ENCODE measurements around the gene KCNN1.

Gene KCNN1

DNA sequence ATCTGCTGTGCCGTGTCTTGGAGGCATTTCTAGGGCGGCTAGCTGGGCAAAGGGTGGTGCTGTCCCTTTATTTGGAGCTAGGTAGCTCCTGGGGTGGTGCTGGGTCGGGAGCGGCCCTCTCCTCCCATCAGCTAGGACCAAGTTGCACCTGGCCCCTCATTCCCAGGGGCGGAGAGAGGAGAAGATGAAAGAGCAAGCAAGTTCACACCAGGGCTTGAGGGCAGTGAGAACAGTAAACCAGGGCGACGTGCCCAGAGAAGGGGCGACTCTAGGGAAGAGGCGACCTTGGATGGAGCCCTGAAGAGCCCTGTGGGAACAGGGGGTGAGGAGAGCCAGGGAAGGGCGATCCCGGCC is 17.0 kb upstream of the KCNN1 start:
- TF ChIP-seq SNAI2 (CRISPR knock-in tag; IDR thresholded peaks at IDR 0.05) = no peak
- TF ChIP-seq, protein P1, sequence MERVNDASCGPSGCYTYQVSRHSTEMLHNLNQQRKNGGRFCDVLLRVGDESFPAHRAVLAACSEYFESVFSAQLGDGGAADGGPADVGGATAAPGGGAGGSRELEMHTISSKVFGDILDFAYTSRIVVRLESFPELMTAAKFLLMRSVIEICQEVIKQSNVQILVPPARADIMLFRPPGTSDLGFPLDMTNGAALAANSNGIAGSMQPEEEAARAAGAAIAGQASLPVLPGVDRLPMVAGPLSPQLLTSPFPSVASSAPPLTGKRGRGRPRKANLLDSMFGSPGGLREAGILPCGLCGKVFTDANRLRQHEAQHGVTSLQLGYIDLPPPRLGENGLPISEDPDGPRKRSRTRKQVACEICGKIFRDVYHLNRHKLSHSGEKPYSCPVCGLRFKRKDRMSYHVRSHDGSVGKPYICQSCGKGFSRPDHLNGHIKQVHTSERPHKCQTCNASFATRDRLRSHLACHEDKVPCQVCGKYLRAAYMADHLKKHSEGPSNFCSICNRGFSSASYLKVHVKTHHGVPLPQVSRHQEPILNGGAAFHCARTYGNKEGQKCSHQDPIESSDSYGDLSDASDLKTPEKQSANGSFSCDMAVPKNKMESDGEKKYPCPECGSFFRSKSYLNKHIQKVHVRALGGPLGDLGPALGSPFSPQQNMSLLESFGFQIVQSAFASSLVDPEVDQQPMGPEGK (CRISPR knock-in tag; IDR thresholded peaks at IDR 0.05; ENCODE audit: borderline replicate concordance) = no peak

DNA sequence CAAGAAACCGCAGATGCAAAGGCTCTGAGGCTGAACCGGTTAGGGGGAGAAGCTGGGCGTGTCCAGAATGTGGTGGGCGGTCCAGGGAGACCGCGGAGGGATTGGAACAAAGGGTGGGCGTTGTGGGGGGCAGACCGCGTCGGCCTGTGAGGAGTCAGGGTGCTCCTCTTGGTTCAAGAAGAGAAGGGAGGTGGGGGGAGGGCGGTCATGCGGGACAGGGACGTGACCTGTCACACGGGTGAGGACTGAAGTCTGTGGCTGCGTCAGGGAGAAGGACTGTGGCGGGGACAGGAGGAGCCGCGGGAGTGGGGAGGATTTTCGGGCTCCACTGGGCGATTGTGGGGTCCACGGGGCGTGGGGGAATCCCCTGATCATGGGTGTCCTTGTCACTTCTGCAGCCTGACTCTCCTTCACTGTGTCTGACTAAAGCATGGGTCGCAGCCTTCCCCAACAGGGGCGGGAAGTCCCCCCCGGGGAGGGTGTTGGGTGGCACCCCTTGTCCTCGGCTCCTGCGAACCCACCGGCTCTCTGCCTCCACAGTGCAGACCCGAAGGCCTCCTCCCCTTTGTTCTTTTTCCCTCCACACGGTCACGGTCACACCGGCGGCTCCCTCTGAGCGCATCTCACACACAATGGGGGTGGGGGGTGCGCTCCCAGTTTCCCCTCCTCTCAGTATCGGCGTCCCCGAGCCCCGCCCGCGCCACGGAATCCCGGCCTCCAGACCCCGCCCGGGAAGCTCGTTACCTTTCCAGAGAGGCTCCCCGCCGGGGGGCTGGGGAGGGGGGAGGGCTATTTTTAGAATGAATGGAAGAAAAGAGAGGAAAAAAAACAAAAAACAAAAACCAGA is 16.4 kb upstream of the KCNN1 start:
- no peak for ATAC-seq

More for the DNA sequence above, 17.0 kb upstream of the KCNN1 start:
- ATAC-seq = no peak

DNA sequence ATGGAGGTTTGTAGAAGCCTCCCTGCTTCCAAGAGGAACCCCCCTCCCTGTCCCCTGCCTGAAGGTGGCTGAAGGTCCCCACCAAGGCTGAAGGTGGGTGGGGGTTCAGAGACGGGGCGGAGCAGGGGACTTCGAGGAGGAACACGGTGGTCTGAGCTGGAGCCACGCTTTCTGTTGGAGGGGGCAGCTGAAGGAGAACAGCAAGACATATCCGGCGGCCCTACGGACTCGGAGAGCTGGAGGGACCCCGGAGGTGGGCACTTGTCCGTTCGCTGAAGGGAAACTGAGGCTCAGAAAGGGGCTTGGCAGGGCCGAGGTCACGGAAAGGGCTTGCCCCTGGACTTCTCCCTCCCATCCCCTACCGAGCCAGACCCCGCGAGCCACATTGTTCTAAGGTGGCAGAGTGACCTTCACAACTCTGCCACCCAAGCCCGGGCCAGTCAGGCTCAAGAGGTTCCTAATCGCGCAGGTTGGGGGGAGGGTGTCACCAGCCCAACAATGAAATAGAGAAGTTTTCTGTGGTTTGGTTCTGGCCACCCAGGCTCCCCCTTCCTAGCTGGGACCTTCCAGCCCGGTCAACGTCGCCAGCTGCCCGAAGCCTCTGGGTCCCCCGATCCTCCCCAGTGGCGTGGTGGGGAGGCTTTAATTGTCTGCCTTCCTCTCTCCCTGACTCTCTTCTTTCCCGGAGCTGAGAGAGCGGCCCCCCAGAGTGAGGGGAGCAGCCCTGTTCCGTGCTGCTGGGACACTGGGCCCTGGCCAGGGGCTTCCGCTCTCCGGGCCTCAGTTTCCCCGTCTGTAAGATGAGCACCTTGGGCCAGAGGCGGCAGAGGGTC is 15.5 kb upstream of the KCNN1 start:
- no peak for ATAC-seq
- TF ChIP-seq, protein P2, sequence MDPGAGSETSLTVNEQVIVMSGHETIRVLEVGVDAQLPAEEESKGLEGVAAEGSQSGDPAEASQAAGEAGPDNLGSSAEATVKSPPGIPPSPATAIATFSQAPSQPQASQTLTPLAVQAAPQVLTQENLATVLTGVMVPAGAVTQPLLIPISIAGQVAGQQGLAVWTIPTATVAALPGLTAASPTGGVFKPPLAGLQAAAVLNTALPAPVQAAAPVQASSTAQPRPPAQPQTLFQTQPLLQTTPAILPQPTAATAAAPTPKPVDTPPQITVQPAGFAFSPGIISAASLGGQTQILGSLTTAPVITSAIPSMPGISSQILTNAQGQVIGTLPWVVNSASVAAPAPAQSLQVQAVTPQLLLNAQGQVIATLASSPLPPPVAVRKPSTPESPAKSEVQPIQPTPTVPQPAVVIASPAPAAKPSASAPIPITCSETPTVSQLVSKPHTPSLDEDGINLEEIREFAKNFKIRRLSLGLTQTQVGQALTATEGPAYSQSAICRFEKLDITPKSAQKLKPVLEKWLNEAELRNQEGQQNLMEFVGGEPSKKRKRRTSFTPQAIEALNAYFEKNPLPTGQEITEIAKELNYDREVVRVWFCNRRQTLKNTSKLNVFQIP (CRISPR knock-in tag; IDR thresholded peaks at IDR 0.05; ENCODE audit: borderline replicate concordance, low read depth) = no peak
- TF ChIP-seq, protein P3, sequence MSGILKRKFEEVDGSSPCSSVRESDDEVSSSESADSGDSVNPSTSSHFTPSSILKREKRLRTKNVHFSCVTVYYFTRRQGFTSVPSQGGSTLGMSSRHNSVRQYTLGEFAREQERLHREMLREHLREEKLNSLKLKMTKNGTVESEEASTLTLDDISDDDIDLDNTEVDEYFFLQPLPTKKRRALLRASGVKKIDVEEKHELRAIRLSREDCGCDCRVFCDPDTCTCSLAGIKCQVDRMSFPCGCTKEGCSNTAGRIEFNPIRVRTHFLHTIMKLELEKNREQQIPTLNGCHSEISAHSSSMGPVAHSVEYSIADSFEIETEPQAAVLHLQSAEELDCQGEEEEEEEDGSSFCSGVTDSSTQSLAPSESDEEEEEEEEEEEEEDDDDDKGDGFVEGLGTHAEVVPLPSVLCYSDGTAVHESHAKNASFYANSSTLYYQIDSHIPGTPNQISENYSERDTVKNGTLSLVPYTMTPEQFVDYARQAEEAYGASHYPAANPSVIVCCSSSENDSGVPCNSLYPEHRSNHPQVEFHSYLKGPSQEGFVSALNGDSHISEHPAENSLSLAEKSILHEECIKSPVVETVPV (CRISPR knock-in tag; IDR thresholded peaks at IDR 0.05) = no peak
- TF ChIP-seq ARNTL (CRISPR knock-in tag; IDR thresholded peaks at IDR 0.05; ENCODE audit: borderline replicate concordance, low read depth) = no peak
- no peak for TF ChIP-seq CSDC2 (CRISPR knock-in tag; IDR thresholded peaks at IDR 0.05)
- no peak for TF ChIP-seq RARB (CRISPR knock-in tag; IDR thresholded peaks at IDR 0.05)
- TF ChIP-seq, protein P1 (CRISPR knock-in tag; IDR thresholded peaks at IDR 0.05; ENCODE audit: borderline replicate concordance) = no peak
- no peak for TF ChIP-seq ZNF70 (CRISPR knock-in tag; IDR thresholded peaks at IDR 0.05)

More for the DNA sequence above, 16.4 kb upstream of the KCNN1 start:
- no peak for TF ChIP-seq BACH2 (CRISPR knock-in tag; IDR thresholded peaks at IDR 0.05; ENCODE audit: borderline replicate concordance)
- TF ChIP-seq, protein P3 (CRISPR knock-in tag; IDR thresholded peaks at IDR 0.05) = no peak
- TF ChIP-seq CSDC2 (CRISPR knock-in tag; IDR thresholded peaks at IDR 0.05) = no peak
- no peak for TF ChIP-seq OSR1 (CRISPR knock-in tag; IDR thresholded peaks at IDR 0.05)
- TF ChIP-seq PPARA (CRISPR knock-in tag; IDR thresholded peaks at IDR 0.05; ENCODE audit: borderline replicate concordance) = no peak
- TF ChIP-seq ESRRG (CRISPR knock-in tag; IDR thresholded peaks at IDR 0.05) = no peak
- TF ChIP-seq, protein P2 (CRISPR knock-in tag; IDR thresholded peaks at IDR 0.05; ENCODE audit: borderline replicate concordance, low read depth) = no peak
- TF ChIP-seq, protein P1 (CRISPR knock-in tag; IDR thresholded peaks at IDR 0.05; ENCODE audit: borderline replicate concordance) = no peak
- no peak for TF ChIP-seq ZNF70 (CRISPR knock-in tag; IDR thresholded peaks at IDR 0.05)
- no peak for TF ChIP-seq ARNTL (CRISPR knock-in tag; IDR thresholded peaks at IDR 0.05; ENCODE audit: borderline replicate concordance, low read depth)
- no peak for TF ChIP-seq ZNF8 (CRISPR knock-in tag; IDR thresholded peaks at IDR 0.05)
- TF ChIP-seq SNAI2 (CRISPR knock-in tag; IDR thresholded peaks at IDR 0.05) = no peak
- TF ChIP-seq TOX (CRISPR knock-in tag; IDR thresholded peaks at IDR 0.05; ENCODE audit: borderline replicate concordance) = no peak
- no peak for TF ChIP-seq TCF4 (CRISPR knock-in tag; IDR thresholded peaks at IDR 0.05; ENCODE audit: borderline replicate concordance)
- TF ChIP-seq, protein P4, sequence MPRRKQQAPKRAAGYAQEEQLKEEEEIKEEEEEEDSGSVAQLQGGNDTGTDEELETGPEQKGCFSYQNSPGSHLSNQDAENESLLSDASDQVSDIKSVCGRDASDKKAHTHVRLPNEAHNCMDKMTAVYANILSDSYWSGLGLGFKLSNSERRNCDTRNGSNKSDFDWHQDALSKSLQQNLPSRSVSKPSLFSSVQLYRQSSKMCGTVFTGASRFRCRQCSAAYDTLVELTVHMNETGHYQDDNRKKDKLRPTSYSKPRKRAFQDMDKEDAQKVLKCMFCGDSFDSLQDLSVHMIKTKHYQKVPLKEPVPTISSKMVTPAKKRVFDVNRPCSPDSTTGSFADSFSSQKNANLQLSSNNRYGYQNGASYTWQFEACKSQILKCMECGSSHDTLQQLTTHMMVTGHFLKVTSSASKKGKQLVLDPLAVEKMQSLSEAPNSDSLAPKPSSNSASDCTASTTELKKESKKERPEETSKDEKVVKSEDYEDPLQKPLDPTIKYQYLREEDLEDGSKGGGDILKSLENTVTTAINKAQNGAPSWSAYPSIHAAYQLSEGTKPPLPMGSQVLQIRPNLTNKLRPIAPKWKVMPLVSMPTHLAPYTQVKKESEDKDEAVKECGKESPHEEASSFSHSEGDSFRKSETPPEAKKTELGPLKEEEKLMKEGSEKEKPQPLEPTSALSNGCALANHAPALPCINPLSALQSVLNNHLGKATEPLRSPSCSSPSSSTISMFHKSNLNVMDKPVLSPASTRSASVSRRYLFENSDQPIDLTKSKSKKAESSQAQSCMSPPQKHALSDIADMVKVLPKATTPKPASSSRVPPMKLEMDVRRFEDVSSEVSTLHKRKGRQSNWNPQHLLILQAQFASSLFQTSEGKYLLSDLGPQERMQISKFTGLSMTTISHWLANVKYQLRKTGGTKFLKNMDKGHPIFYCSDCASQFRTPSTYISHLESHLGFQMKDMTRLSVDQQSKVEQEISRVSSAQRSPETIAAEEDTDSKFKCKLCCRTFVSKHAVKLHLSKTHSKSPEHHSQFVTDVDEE (CRISPR knock-in tag; IDR thresholded peaks at IDR 0.05) = no peak
- no peak for TF ChIP-seq ZC3H10 (CRISPR knock-in tag; IDR thresholded peaks at IDR 0.05)
- TF ChIP-seq ISL1 (CRISPR knock-in tag; IDR thresholded peaks at IDR 0.05) = no peak

All from SK-N-SH treated with all-trans-retinoic acid at 6 μM for 48 hours (cell line).